GM12878 (cell line): ENCODE data around the gene ARL15. TPM values are rescaled to one million over a fixed set of nuclear protein-coding genes. Genes with fewer than 3 reads are reported as not detected.

Experiments
- ATAC-seq: fragments of 200-7000 bp; cut with Tn5 transposase; 3 replicates; pipeline ENCODE4 v1.9.1; 2020; ENCODE audit warnings: mild to moderate bottlenecking, moderate library complexity
- BruUV-seq: library from RNA; stranded (reverse); fragments of 400-500 nt; replicated peaks from 2 replicates; lab custom pipeline; 2021; lab: Mats Ljungman, UMichigan
- CTCF ChIA-PET: fragments of 300-600 bp; sonication (Branson Sonifier 250); formaldehyde crosslinking; extraction: SDS; loops from one replicate; lab custom pipeline; 2021; ENCODE audit warnings: inconsistent platforms; lab: Yijun Ruan, JAX
- POLR2A ChIA-PET: fragments of 350-600 bp; formaldehyde crosslinking; extraction: SDS; loops from one replicate; lab custom pipeline; 2021; ENCODE audit warnings: inconsistent platforms; lab: Charles Lee
- RAD21 ChIA-PET: fragments of 300-600 bp; sonication (Branson Sonifier 250); formaldehyde crosslinking; loops from one replicate; lab custom pipeline; 2023; ENCODE audit warnings: antibody characterized with exemption; ENCODE audit not compliant: unreplicated experiment; lab: Charles Lee
- SMC1A ChIA-PET: fragments of 300-600 bp; sonication (Branson Sonifier 250); formaldehyde crosslinking; loops from one replicate; lab custom pipeline; 2023; ENCODE audit not compliant: unreplicated experiment, uncharacterized antibody; lab: Charles Lee
- DNase-seq: peaks from one replicate; pipeline ENCODE4 v3.0.0-alpha.2; 2011; ENCODE audit warnings: low read depth, low spot score
- FAIRE-seq: peaks from 3 replicates; lab custom pipeline; 2011; peaks lifted over from hg19 to GRCh38; lab: Jason Lieb, UNC
- H2AFZ ChIP-seq: 2 replicates; pipeline ENCODE4 v1.6.0; 2011; ENCODE audit warnings: low read depth, low read length, control low read depth; ENCODE audit not compliant: control insufficient read depth
- H3K27ac ChIP-seq: 2 replicates; pipeline ENCODE4 v1.5.1; 2011; ENCODE audit warnings: control low read depth; ENCODE audit not compliant: control insufficient read depth, insufficient read depth
- H3K27me3 ChIP-seq, 2 experiments: replicated peaks in 1 of 2; 2 replicates each; pipeline versions ENCODE4 v1.6.0 to v1.6.1; 2011; ENCODE audit warnings: low read length in 1 of 2; ENCODE audit not compliant: control insufficient read depth in 2 of 2, insufficient read depth in 2 of 2
- H3K36me3 ChIP-seq, 2 experiments: 2 replicates each; pipeline ENCODE4 v1.5.1; 2011; ENCODE audit warnings: low read length in 1 of 2; ENCODE audit not compliant: control insufficient read depth in 2 of 2, insufficient read depth in 2 of 2
- H3K4me1 ChIP-seq: 2 replicates; pipeline ENCODE4 v1.6.1; 2011; ENCODE audit warnings: mild to moderate bottlenecking, low read length, moderate library complexity, mixed read lengths; ENCODE audit not compliant: control insufficient read depth, insufficient read depth
- H3K4me2 ChIP-seq: 2 replicates; pipeline ENCODE4 v1.6.0; 2011; ENCODE audit warnings: control low read depth; ENCODE audit not compliant: control insufficient read depth, insufficient read depth
- H3K4me3 ChIP-seq: fragments of 200-600 bp; sonication (generic); 2 replicates; pipeline ENCODE4 v1.5.1; 2016
- H3K79me2 ChIP-seq: 2 replicates; pipeline ENCODE4 v1.6.0; 2011; ENCODE audit warnings: low read length; ENCODE audit not compliant: control insufficient read depth, insufficient read depth
- H3K9ac ChIP-seq: 2 replicates; pipeline ENCODE4 v1.8.0; 2011; ENCODE audit warnings: low read length, control low read depth, mixed read lengths; ENCODE audit not compliant: control insufficient read depth, insufficient read depth
- H3K9me3 ChIP-seq: replicated peaks from 3 replicates; pipeline ENCODE4 v1.5.1; 2011; ENCODE audit warnings: mild to moderate bottlenecking, low read length; ENCODE audit not compliant: control insufficient read depth, insufficient read depth
- H4K20me1 ChIP-seq: 2 replicates; pipeline ENCODE4 v1.6.0; 2011; ENCODE audit not compliant: control insufficient read depth, insufficient read depth
- BACH1 ChIP-seq: fragments of 450-650 bp; IDR thresholded peaks from 2 replicates; pipeline ENCODE4 v1.6.1; 2017; ENCODE audit warnings: mild to moderate bottlenecking, borderline replicate concordance
- IRF4 ChIP-seq: IDR thresholded peaks from 2 replicates; pipeline ENCODE4 v1.6.1; 2011; ENCODE audit warnings: low read depth, low read length
- NFIC ChIP-seq: IDR thresholded peaks from 2 replicates; pipeline ENCODE4 v1.6.1; 2012; ENCODE audit warnings: low read depth, mild to moderate bottlenecking, inconsistent platforms, low read length, moderate library complexity
- PAX8 ChIP-seq: fragments of 450-650 bp; IDR thresholded peaks from 2 replicates; pipeline ENCODE4 v1.6.1; 2017; ENCODE audit warnings: mild to moderate bottlenecking, moderate library complexity
- SIX5 ChIP-seq: IDR thresholded peaks from 2 replicates; pipeline ENCODE4 v1.6.1; 2011; ENCODE audit warnings: mild to moderate bottlenecking, low read depth, low read length, moderate library complexity; ENCODE audit not compliant: severe bottlenecking
- ZNF24 ChIP-seq: fragments of 450-650 bp; IDR thresholded peaks from 2 replicates; pipeline ENCODE4 v1.6.1; 2017; ENCODE audit warnings: antibody characterized with exemption, mild to moderate bottlenecking
- in situ Hi-C: fragments of 300-500 bp; cut with MboI; formaldehyde crosslinking; loops from 9 replicates; pipeline ENCODE4 v1.14.3; 2018; ENCODE audit warnings: mixed read lengths
- intact Hi-C: fragments of 100-400 bp; cut with micrococcal nuclease; formaldehyde crosslinking; loops from one replicate; pipeline ENCODE4 v1.14.2; 2022; ENCODE audit not compliant: unreplicated experiment
- polyA plus RNA-seq, 11 experiments: library from polyadenylated mRNA; depleted of rRNA in 4 of 11; unstranded in 6 of 11; stranded (reverse) in 5 of 11; fragments of >200 nt; fragmentation: Nextera tagmentation in 4 of 11; fragmentation: Illumina TruSeq in 1 of 11; extraction: Ambion mirVana in 4 of 11; extraction: Trizol in 1 of 11; gene quantifications; 1 replicate in 1 of 11; 2 replicates in 10 of 11; pipeline versions ENCODE4 v1.2.1 to v1.2.3, GENCODE V29; 2011 to 2016; ENCODE audit warnings: inconsistent platforms in 2 of 11, missing spikeins in 2 of 11, low read depth in 1 of 11
- total RNA-seq, 4 experiments: library from RNA; depleted of rRNA in 3 of 4; stranded (reverse); fragments of >200 nt in 3 of 4; fragmentation: Illumina TruSeq in 1 of 4; extraction: Trizol in 1 of 4; gene quantifications; 2 replicates each; pipeline versions ENCODE4 v1.2.1 to v1.2.3, GENCODE V29; 2013 to 2021
- TF ChIP-seq, protein P1 (sequence below): IDR thresholded peaks from 2 replicates; pipeline ENCODE4 v1.6.1; 2011; ENCODE audit warnings: borderline replicate concordance, low read depth, mild to moderate bottlenecking, moderate library complexity, mixed read lengths, low read length; ENCODE audit not compliant: insufficient read depth; ENCODE audit errors: extremely low read length
- TF ChIP-seq, protein P2 (sequence below): IDR thresholded peaks from 2 replicates; pipeline ENCODE4 v1.6.1; 2011; ENCODE audit warnings: low read depth, mild to moderate bottlenecking, low read length, moderate library complexity, borderline replicate concordance; ENCODE audit errors: extremely low read depth

Gene ARL15
- total and polyA plus RNA-seq, 10 of the 15 experiments (the other 5 are each of a cell fraction or from before 2014, with no cell fraction given) = 3.6 to 11.0 (median 7.7) TPM

DNA sequence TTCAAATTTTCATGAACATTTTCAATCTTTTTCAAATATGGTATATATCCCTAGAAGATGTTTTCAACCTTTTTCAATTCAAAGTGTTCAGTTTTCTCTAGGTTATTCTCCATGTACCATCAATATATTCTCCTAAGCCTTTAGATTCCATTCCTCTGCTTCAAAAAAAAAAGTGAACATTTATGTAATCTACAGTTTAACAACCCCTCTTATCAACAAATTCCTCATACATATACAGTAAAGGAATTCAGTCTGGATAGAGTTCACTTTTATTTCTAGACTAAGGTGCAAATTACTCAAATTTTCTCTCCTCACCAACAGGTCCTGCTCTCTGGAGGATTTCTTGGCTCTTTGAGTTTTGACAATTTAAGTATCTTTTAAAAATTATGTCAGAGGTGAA lies 150.0 kb downstream of the ARL15 start:
- no peaks in the 10 kb centered on the region for H3K36me3 ChIP-seq
- no TSS peak for BruUV-seq
- no peaks in the 10 kb centered on the region for H3K4me1 ChIP-seq
- no peak for FAIRE-seq
- no peak overlapping the region for H3K27ac ChIP-seq
- H4K20me1 ChIP-seq = no peaks in the 10 kb centered on the region
- in situ Hi-C loops = no loop called here
- intact Hi-C loops = no loop called here
- ChIA-PET POLR2A (no interaction called here), CTCF (interaction anchor here (1.0 to 1.6 kb wide), 2 partner anchors 10 to 19 kb away, joined by 3 to 8 read pairs; no protein-coding TSS in a partner anchor), RAD21 (no interaction called here), SMC1A (no interaction called here)
- no peaks in the 10 kb centered on the region for H3K27me3 ChIP-seq
- TF ChIP-seq PAX8 (no peak), NFIC (no peak), BACH1 (no peak), SIX5 (no peak), IRF4 (no peak), ZNF24 (no peak)
- TF ChIP-seq, protein P1, sequence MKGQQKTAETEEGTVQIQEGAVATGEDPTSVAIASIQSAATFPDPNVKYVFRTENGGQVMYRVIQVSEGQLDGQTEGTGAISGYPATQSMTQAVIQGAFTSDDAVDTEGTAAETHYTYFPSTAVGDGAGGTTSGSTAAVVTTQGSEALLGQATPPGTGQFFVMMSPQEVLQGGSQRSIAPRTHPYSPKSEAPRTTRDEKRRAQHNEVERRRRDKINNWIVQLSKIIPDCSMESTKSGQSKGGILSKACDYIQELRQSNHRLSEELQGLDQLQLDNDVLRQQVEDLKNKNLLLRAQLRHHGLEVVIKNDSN = no peak
- TF ChIP-seq, protein P2, sequence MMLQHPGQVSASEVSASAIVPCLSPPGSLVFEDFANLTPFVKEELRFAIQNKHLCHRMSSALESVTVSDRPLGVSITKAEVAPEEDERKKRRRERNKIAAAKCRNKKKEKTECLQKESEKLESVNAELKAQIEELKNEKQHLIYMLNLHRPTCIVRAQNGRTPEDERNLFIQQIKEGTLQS = no peak
- H3K79me2 ChIP-seq = no peaks in the 10 kb centered on the region
- ATAC-seq = no peak
- H3K4me3 ChIP-seq = no peak overlapping the region
- no peaks in the 10 kb centered on the region for H3K9me3 ChIP-seq
- no peak overlapping the region for H2AFZ ChIP-seq
- no peak overlapping the region for H3K9ac ChIP-seq
- no peak for DNase-seq
- no peak overlapping the region for H3K4me2 ChIP-seq
